OCI-LY1 (cell line): ENCODE measurements around the gene GALNT9.

Source experiments
- CTCF ChIP-seq: fragments of 200-600 bp; sonication (generic), shearing (Covaris generic); IDR thresholded peaks from 2 replicates; pipeline ENCODE4 v1.5.1; 2017; ENCODE audit warnings: mild to moderate bottlenecking, antibody characterized with exemption, low read length, moderate library complexity, mixed read lengths
- EZH2 ChIP-seq: fragments of 200-600 bp; sonication (generic), shearing (Covaris generic); IDR thresholded peaks from 2 replicates; pipeline ENCODE4 v1.8.0; 2017; ENCODE audit warnings: borderline replicate concordance, mixed run types, mild to moderate bottlenecking, antibody characterized with exemption, low read length, moderate library complexity, mixed read lengths

GRCh38 chr12:132244724-132245295 is 84.6 kb downstream of the GALNT9 start:
- TF ChIP-seq CTCF (no peak), EZH2 (no peak)
